ENCODE measurements around the gene GRM8.
"Not testable (repeated sequence)": the region's sequence is repeated elsewhere in the genome, so short reads cannot be mapped to it uniquely, and the experiment has no call there.

Gene GRM8

DNA sequence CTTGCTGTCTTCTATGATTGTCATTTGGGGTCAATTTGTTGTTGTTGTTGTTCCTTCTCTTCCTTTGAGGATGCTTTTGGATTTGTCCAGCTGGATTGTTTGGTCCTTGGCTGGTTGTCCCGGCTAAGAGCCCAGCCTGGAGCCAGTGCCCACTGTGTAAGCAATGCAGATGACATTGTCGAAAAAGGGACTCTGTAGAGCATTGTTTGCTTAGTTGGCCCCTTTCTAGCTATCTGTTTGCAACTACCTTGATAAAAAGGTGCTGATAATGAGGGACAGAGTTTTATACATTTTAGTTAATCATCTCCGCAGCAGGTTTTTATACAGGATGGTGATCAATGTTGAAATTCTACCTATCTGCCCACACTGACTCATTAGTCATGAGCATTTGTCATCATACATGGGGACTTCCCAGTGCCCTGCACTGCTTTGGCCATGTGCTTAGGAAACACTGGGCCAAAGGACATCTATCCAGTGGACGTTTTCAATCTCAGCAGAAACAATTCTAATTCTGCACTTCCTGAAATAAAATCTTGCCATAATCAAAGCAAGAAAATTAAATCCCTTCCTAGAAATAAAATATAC lies 311.9 kb downstream of the GRM8 start:
- ChIA-PET CTCF (no interaction called here), POLR2A (no interaction called here)
- no peak for DNase-seq (ENCODE audit: low read depth, low spot score)
- H3K4me3 ChIP-seq (ENCODE audit: low read depth, low read length), result no peak overlapping the region
- TF ChIP-seq, protein P1, sequence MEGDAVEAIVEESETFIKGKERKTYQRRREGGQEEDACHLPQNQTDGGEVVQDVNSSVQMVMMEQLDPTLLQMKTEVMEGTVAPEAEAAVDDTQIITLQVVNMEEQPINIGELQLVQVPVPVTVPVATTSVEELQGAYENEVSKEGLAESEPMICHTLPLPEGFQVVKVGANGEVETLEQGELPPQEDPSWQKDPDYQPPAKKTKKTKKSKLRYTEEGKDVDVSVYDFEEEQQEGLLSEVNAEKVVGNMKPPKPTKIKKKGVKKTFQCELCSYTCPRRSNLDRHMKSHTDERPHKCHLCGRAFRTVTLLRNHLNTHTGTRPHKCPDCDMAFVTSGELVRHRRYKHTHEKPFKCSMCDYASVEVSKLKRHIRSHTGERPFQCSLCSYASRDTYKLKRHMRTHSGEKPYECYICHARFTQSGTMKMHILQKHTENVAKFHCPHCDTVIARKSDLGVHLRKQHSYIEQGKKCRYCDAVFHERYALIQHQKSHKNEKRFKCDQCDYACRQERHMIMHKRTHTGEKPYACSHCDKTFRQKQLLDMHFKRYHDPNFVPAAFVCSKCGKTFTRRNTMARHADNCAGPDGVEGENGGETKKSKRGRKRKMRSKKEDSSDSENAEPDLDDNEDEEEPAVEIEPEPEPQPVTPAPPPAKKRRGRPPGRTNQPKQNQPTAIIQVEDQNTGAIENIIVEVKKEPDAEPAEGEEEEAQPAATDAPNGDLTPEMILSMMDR (IDR thresholded peaks at IDR 0.05; ENCODE audit: insufficient read depth, low read length, missing control alignments), result no peak

DNA sequence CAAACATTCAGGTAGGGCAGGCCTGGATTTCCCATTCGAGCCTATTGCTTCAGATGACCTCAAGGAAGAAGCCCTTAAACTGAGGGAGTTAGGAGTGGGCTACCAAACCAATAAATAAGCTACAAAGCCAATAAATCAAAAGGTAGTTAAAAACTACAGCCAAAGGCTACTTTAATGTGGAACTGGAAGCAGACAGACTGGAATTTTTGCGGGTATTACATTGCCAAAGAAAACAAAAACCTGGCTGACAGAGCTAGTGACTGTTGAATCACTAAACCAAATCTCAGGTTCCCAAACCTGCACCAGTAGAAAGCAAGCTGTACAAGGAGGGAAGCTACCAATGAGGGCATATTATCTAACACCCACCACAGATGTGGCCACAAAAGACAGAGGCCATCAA lies 315.6 kb downstream of the GRM8 start:
- ChIA-PET CTCF (no interaction called here), POLR2A (no interaction called here)
- DNase-seq (ENCODE audit: low read depth, low spot score), result no peak
- TF ChIP-seq, protein P1 (IDR thresholded peaks at IDR 0.05; ENCODE audit: insufficient read depth, low read length, missing control alignments), result no peak
- no peak overlapping the region for H3K4me3 ChIP-seq (ENCODE audit: low read depth, low read length)

DNA sequence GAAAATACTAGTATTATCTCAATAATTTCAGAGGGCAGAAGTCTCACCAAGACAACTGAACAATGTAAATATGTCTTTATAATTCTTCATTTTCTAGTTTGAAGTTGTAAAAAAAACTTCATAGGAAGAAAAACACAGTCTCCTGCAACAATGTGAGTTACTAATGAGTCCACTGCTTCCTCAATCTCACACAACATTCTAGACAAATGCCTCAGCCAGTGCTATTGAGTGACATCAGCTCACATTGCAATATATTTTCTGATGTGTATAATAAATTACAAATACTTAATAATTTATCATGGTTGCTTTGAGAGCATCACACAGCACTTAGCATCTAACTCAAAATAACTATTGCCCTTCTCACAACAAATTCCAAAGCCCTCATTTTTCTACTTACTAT lies 321.2 kb downstream of the GRM8 start:
- no peak overlapping the region for H3K4me3 ChIP-seq (ENCODE audit: low read depth, low read length)
- POLR2A ChIA-PET, result no interaction called here
- CTCF ChIA-PET, result no interaction called here
- DNase-seq (ENCODE audit: low read depth, low spot score), result no peak
- TF ChIP-seq, protein P1 (IDR thresholded peaks at IDR 0.05; ENCODE audit: insufficient read depth, low read length, missing control alignments), result no peak

GRCh38 chr7:126930166-126930565 lies 322.6 kb downstream of the GRM8 start:
- DNase-seq (ENCODE audit: low read depth, low spot score), result no peak
- TF ChIP-seq, protein P1 (IDR thresholded peaks at IDR 0.05; ENCODE audit: insufficient read depth, low read length, missing control alignments), result no peak
- ChIA-PET CTCF (no interaction called here), POLR2A (no interaction called here)
- H3K4me3 ChIP-seq (ENCODE audit: low read depth, low read length), result no peak overlapping the region

- TF ChIP-seq, protein P1 (IDR thresholded peaks at IDR 0.05; ENCODE audit: insufficient read depth, low read length, missing control alignments), result no peak
- CTCF ChIA-PET, result no interaction called here
- H3K4me3 ChIP-seq (ENCODE audit: low read depth, low read length), result no peak overlapping the region
- POLR2A ChIA-PET, result no interaction called here
- no peak for DNase-seq (ENCODE audit: low read depth, low spot score)
Observed at GRCh38 chr7:126924477-126924876, 328.3 kb downstream of the GRM8 start.

- DNase-seq (ENCODE audit: low read depth, low spot score); H3K4me3 ChIP-seq (ENCODE audit: low read depth, low read length); POLR2A ChIA-PET; CTCF ChIA-PET: not testable (repeated sequence)
Observed at GRCh38 chr7:126911627-126912026, 341.1 kb downstream of the GRM8 start.

GRCh38 chr7:126908564-126908963 lies 344.2 kb downstream of the GRM8 start:
- DNase-seq (ENCODE audit: low read depth, low spot score); POLR2A ChIA-PET; H3K4me3 ChIP-seq (ENCODE audit: low read depth, low read length); CTCF ChIA-PET: not testable (repeated sequence)

GRCh38 chr7:126907657-126908056 lies 345.1 kb downstream of the GRM8 start:
- DNase-seq (ENCODE audit: low read depth, low spot score); CTCF ChIA-PET; H3K4me3 ChIP-seq (ENCODE audit: low read depth, low read length); POLR2A ChIA-PET: not testable (repeated sequence)

DNA sequence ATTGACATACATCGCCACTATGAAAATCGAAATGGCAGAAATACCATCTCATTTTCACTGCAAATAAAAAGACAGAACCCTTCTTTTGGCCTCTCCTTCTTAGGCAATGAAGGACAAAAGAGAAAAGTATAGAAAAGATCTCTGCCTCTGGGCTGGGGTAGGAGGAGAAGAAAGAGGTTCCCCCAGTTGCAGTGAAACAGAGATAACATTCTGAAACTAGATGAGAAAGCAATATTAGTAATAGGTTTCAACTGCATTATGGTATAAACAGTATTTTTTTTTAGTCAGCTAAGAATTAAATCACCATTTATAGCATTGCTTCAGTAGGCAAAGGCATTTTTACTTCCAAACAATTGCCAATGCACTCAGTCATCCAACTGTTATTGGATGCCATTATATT lies 347.5 kb downstream of the GRM8 start:
- CTCF ChIA-PET, POLR2A ChIA-PET: not testable (repeated sequence)

GRCh38 chr7:126901041-126901765 lies 351.5 kb downstream of the GRM8 start:
- CTCF ChIA-PET; DNase-seq (ENCODE audit: low read depth, low spot score); H3K4me3 ChIP-seq (ENCODE audit: low read depth, low read length); POLR2A ChIA-PET: not testable (repeated sequence)

More for the DNA sequence above, 347.5 kb downstream of the GRM8 start:
- H3K4me3 ChIP-seq (ENCODE audit: low read depth, low read length); DNase-seq (ENCODE audit: low read depth, low spot score): not testable (repeated sequence)

DNA sequence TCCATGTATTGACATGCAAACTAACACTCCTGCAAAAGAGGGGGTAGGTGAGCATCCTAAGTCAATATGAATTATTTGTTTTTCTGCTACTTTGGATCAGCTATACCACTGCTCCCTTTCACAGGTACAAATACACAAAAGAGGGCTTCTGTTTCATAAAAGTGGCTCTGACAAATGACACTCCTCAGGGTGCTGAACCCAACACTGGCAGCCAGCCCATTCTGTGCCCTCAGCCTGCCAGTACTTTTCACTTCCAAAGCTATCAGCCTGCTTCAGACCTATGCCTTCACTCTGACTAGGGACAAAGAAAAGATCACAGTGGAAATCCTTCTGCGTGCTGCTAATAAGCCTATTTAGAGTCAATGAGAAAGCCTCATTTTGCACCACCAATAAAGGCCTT lies 364.8 kb downstream of the GRM8 start:
- CTCF ChIA-PET; POLR2A ChIA-PET; H3K4me3 ChIP-seq (ENCODE audit: low read depth, low read length); DNase-seq (ENCODE audit: low read depth, low spot score): not testable (repeated sequence)

All from AG04449 (cell line).